GM23338 (cell line): Measurements from ENCODE around the gene NMBR. TPM values are rescaled to one million over a fixed set of nuclear protein-coding genes. Genes with fewer than 3 reads are reported as not detected.

Experiments
- ATAC-seq: fragments of 200-7000 bp; cut with Tn5 transposase; 3 replicates; pipeline ENCODE4 v1.9.1; 2020
- DNase-seq: peaks from one replicate; pipeline ENCODE4 v3.0.0-alpha.2; 2015; ENCODE audit warnings: low spot score
- H2AFZ ChIP-seq: fragments of 200-600 bp; sonication (generic); 2 replicates; pipeline ENCODE4 v1.8.0; 2016; ENCODE audit warnings: antibody characterized with exemption, mild to moderate bottlenecking, moderate library complexity
- H3F3A ChIP-seq: fragments of 200-600 bp; sonication (generic); replicated peaks from 2 replicates; pipeline ENCODE4 v1.8.0; 2017; ENCODE audit warnings: antibody characterized with exemption, mixed run types, low read depth
- H3K27ac ChIP-seq: fragments of 200-600 bp; sonication (generic); 2 replicates; pipeline ENCODE4 v1.6.1; 2016; ENCODE audit warnings: low read depth
- H3K27me3 ChIP-seq: fragments of 200-600 bp; sonication (generic); 2 replicates; pipeline ENCODE4 v1.8.0; 2016; ENCODE audit warnings: mild to moderate bottlenecking, mixed run types, moderate library complexity; ENCODE audit not compliant: insufficient read depth
- H3K36me3 ChIP-seq: fragments of 200-600 bp; sonication (generic); 2 replicates; pipeline ENCODE4 v1.8.0; 2016; ENCODE audit warnings: mild to moderate bottlenecking; ENCODE audit not compliant: insufficient read depth
- H3K4me1 ChIP-seq: fragments of 200-600 bp; sonication (generic); 2 replicates; pipeline ENCODE4 v1.8.0; 2016; ENCODE audit warnings: mild to moderate bottlenecking, moderate library complexity; ENCODE audit not compliant: insufficient read depth
- H3K4me2 ChIP-seq: fragments of 200-600 bp; sonication (generic); 2 replicates; pipeline ENCODE4 v1.7.1; 2017; ENCODE audit warnings: mixed run types
- H3K4me3 ChIP-seq: fragments of 200-600 bp; sonication (generic); 2 replicates; pipeline ENCODE4 v1.6.1; 2016; ENCODE audit warnings: mixed run types
- H3K79me2 ChIP-seq: fragments of 200-600 bp; sonication (generic); replicated peaks from 2 replicates; pipeline ENCODE4 v1.8.0; 2017; ENCODE audit warnings: mild to moderate bottlenecking; ENCODE audit not compliant: insufficient read depth
- H3K9me2 ChIP-seq: fragments of 200-600 bp; sonication (generic); 2 replicates; pipeline ENCODE4 v1.8.0; 2017; ENCODE audit not compliant: insufficient read depth
- H4K20me1 ChIP-seq: fragments of 200-600 bp; sonication (generic); replicated peaks from 2 replicates; pipeline ENCODE4 v1.8.0; 2017; ENCODE audit warnings: mild to moderate bottlenecking; ENCODE audit not compliant: insufficient read depth
- H3K27ac Mint-ChIP-seq: 2 replicates; pipeline ENCODE4 v1.8.0; 2020; ENCODE audit warnings: inconsistent platforms, mild to moderate bottlenecking, moderate library complexity, mixed read lengths
- H3K27me3 Mint-ChIP-seq: 3 replicates; pipeline ENCODE4 v1.8.0; 2022; ENCODE audit warnings: low read depth, mild to moderate bottlenecking, moderate library complexity, mixed read lengths, inconsistent platforms; ENCODE audit not compliant: insufficient read depth, poor library complexity
- H3K36me3 Mint-ChIP-seq: 3 replicates; pipeline ENCODE4 v1.8.0; 2021; ENCODE audit warnings: low read depth, mild to moderate bottlenecking, inconsistent platforms, moderate library complexity, mixed read lengths
- H3K4me1 Mint-ChIP-seq: 3 replicates; pipeline ENCODE4 v1.8.0; 2020; ENCODE audit warnings: mild to moderate bottlenecking, inconsistent platforms, mixed read lengths
- H3K4me3 Mint-ChIP-seq: 3 replicates; pipeline ENCODE4 v1.8.0; 2021; ENCODE audit warnings: moderate library complexity, mild to moderate bottlenecking, inconsistent platforms, mixed read lengths
- H3K9me3 Mint-ChIP-seq: 3 replicates; pipeline ENCODE4 v1.8.0; 2020; ENCODE audit warnings: moderate library complexity, mild to moderate bottlenecking, inconsistent platforms, mixed read lengths
- EZH2 ChIP-seq: fragments of 200-600 bp; sonication (generic); IDR thresholded peaks from one replicate; pipeline ENCODE4 v1.8.0; 2017; ENCODE audit warnings: antibody characterized with exemption, mild to moderate bottlenecking, low read depth; ENCODE audit not compliant: unreplicated experiment
- EZH2phosphoT487 ChIP-seq: fragments of 200-600 bp; sonication (generic); IDR thresholded peaks from one replicate; pipeline ENCODE4 v1.8.1; 2018; ENCODE audit warnings: antibody characterized with exemption; ENCODE audit not compliant: unreplicated experiment
- NANOG ChIP-seq: IDR thresholded peaks from 2 replicates; pipeline ENCODE4 v1.6.1; 2016; ENCODE audit warnings: antibody characterized with exemption, borderline replicate concordance
- STAT1 ChIP-seq: IDR thresholded peaks from one replicate; pipeline ENCODE4 v1.6.1; 2016; ENCODE audit warnings: antibody characterized with exemption; ENCODE audit not compliant: unreplicated experiment
- ZNF114 ChIP-seq: fragments of 250-450 bp; sonication (Bioruptor Pico); IDR thresholded peaks from 2 replicates; pipeline ENCODE4 v1.5.0; 2020; ENCODE audit warnings: mild to moderate bottlenecking, moderate library complexity
- ZNF331 ChIP-seq: fragments of 250-450 bp; sonication (Bioruptor Pico); IDR thresholded peaks from 2 replicates; pipeline ENCODE4 v1.5.0; 2020; ENCODE audit warnings: low read depth, mild to moderate bottlenecking, moderate library complexity
- polyA plus RNA-seq: library from polyadenylated mRNA; unstranded; fragments of >200 nt; fragmentation: Nextera tagmentation; extraction: Ambion mirVana; gene quantifications from 2 replicates; pipeline ENCODE4 v1.2.1, GENCODE V29; 2016
- total RNA-seq: library from RNA; depleted of rRNA; stranded (reverse); fragments of >200 nt; shearing (Covaris generic); gene quantifications from 2 replicates; pipeline ENCODE4 v1.2.3, GENCODE V29; 2014
- TF ChIP-seq, protein P1 (sequence below): fragments of 250-450 bp; sonication (Bioruptor Pico); IDR thresholded peaks from 2 replicates; pipeline ENCODE4 v1.5.0; 2020; ENCODE audit warnings: mild to moderate bottlenecking, moderate library complexity
- TF ChIP-seq, protein P2 (sequence below), 2 experiments: fragments of 200-600 bp in 1 of 2; sonication (generic) in 1 of 2; conservative IDR thresholded peaks; 2 replicates each; pipeline versions ENCODE4 v1.5.1 to v1.6.1; 2016 to 2017; ENCODE audit warnings: antibody characterized with exemption in 2 of 2, low read depth in 2 of 2, mild to moderate bottlenecking in 2 of 2, moderate library complexity in 1 of 2
- TF ChIP-seq, protein P3 (sequence below): IDR thresholded peaks from 2 replicates; pipeline ENCODE4 v1.6.1; 2016; ENCODE audit warnings: antibody characterized with exemption
- TF ChIP-seq, protein P4 (sequence below): IDR thresholded peaks from one replicate; pipeline ENCODE4 v1.6.1; 2018; ENCODE audit warnings: antibody characterized with exemption; ENCODE audit not compliant: unreplicated experiment

The NMBR gene
- total and polyA plus RNA-seq, 2 experiments from 2014 or later, result not detected

DNA sequence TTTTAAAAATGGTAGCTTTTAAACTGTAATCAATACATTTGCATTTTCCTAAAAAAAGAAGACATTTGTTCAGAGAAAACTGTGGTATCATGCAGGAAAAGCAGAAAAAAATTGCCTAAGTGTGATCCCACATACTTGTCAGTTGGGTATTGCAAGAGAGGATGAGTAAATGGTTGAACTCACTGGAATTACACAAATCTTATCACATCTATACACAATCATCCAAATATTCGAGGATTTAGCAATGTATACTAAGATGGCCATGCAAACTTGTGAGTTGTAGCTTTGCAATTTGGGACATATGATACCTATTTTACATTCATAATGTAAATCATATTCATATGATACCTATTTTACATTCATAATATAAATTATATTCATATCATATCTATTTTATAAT, 72.4 kb downstream of the NMBR start (continued):
- TF ChIP-seq, protein P1, sequence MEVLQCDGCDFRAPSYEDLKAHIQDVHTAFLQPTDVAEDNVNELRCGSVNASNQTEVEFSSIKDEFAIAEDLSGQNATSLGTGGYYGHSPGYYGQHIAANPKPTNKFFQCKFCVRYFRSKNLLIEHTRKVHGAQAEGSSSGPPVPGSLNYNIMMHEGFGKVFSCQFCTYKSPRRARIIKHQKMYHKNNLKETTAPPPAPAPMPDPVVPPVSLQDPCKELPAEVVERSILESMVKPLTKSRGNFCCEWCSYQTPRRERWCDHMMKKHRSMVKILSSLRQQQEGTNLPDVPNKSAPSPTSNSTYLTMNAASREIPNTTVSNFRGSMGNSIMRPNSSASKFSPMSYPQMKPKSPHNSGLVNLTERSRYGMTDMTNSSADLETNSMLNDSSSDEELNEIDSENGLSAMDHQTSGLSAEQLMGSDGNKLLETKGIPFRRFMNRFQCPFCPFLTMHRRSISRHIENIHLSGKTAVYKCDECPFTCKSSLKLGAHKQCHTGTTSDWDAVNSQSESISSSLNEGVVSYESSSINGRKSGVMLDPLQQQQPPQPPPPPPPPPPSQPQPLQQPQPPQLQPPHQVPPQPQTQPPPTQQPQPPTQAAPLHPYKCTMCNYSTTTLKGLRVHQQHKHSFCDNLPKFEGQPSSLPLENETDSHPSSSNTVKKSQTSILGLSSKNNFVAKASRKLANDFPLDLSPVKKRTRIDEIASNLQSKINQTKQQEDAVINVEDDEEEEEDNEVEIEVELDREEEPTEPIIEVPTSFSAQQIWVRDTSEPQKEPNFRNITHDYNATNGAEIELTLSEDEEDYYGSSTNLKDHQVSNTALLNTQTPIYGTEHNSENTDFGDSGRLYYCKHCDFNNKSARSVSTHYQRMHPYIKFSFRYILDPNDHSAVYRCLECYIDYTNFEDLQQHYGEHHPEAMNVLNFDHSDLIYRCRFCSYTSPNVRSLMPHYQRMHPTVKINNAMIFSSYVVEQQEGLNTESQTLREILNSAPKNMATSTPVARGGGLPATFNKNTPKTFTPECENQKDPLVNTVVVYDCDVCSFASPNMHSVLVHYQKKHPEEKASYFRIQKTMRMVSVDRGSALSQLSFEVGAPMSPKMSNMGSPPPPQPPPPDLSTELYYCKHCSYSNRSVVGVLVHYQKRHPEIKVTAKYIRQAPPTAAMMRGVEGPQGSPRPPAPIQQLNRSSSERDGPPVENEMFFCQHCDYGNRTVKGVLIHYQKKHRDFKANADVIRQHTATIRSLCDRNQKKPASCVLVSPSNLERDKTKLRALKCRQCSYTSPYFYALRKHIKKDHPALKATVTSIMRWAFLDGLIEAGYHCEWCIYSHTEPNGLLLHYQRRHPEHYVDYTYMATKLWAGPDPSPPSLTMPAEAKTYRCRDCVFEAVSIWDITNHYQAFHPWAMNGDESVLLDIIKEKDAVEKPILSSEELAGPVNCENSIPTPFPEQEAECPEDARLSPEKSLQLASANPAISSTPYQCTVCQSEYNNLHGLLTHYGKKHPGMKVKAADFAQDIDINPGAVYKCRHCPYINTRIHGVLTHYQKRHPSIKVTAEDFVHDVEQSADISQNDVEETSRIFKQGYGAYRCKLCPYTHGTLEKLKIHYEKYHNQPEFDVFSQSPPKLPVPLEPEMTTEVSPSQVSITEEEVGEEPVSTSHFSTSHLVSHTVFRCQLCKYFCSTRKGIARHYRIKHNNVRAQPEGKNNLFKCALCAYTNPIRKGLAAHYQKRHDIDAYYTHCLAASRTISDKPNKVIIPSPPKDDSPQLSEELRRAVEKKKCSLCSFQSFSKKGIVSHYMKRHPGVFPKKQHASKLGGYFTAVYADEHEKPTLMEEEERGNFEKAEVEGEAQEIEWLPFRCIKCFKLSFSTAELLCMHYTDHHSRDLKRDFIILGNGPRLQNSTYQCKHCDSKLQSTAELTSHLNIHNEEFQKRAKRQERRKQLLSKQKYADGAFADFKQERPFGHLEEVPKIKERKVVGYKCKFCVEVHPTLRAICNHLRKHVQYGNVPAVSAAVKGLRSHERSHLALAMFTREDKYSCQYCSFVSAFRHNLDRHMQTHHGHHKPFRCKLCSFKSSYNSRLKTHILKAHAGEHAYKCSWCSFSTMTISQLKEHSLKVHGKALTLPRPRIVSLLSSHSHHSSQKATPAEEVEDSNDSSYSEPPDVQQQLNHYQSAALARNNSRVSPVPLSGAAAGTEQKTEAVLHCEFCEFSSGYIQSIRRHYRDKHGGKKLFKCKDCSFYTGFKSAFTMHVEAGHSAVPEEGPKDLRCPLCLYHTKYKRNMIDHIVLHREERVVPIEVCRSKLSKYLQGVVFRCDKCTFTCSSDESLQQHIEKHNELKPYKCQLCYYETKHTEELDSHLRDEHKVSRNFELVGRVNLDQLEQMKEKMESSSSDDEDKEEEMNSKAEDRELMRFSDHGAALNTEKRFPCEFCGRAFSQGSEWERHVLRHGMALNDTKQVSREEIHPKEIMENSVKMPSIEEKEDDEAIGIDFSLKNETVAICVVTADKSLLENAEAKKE, result no peak
- TF ChIP-seq ZNF114 (CRISPR knock-in tag), result no peak
- TF ChIP-seq NANOG, result no peak
- TF ChIP-seq, protein P2, sequence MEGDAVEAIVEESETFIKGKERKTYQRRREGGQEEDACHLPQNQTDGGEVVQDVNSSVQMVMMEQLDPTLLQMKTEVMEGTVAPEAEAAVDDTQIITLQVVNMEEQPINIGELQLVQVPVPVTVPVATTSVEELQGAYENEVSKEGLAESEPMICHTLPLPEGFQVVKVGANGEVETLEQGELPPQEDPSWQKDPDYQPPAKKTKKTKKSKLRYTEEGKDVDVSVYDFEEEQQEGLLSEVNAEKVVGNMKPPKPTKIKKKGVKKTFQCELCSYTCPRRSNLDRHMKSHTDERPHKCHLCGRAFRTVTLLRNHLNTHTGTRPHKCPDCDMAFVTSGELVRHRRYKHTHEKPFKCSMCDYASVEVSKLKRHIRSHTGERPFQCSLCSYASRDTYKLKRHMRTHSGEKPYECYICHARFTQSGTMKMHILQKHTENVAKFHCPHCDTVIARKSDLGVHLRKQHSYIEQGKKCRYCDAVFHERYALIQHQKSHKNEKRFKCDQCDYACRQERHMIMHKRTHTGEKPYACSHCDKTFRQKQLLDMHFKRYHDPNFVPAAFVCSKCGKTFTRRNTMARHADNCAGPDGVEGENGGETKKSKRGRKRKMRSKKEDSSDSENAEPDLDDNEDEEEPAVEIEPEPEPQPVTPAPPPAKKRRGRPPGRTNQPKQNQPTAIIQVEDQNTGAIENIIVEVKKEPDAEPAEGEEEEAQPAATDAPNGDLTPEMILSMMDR (conservative IDR thresholded peaks at IDR 0.05; ENCODE audit: low read depth in 2 of 2), result no peak
- TF ChIP-seq, protein P3, sequence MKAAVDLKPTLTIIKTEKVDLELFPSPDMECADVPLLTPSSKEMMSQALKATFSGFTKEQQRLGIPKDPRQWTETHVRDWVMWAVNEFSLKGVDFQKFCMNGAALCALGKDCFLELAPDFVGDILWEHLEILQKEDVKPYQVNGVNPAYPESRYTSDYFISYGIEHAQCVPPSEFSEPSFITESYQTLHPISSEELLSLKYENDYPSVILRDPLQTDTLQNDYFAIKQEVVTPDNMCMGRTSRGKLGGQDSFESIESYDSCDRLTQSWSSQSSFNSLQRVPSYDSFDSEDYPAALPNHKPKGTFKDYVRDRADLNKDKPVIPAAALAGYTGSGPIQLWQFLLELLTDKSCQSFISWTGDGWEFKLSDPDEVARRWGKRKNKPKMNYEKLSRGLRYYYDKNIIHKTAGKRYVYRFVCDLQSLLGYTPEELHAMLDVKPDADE, result no peak
- no peak for TF ChIP-seq STAT1

DNA sequence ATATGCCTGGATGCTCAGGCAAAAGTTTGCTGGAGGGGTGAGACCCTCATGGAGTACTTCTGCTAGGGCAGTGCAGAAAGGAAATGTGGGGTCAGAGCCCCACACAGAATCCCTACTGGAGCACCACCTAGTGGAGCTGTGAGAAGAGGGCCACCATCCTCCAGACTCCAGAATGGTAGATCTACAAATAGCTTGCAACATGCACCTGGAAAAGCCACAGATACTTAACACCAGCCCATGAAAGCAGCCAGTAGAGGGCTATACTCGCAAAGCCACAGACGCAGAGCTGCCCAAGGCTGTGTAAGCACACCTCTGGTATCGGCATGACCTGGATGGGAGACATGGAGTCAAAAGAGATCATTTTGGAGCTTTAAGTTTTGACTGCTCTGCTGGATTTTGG, 74.9 kb downstream of the NMBR start:
- no peak overlapping the region for H3K4me3 ChIP-seq
- H2AFZ ChIP-seq, result peak overlapping the region; percentile 35; the same call in 1 of the 2 replicates
- no peak overlapping the region for H3K4me2 ChIP-seq
- peaks cover 8% of the 10 kb centered on the region; the same call in 1 of the 3 replicates for H3K9me3 Mint-ChIP-seq
- no peaks in the 10 kb centered on the region for H3F3A ChIP-seq
- no peaks in the 10 kb centered on the region for H3K79me2 ChIP-seq
- no peaks in the 10 kb centered on the region for H4K20me1 ChIP-seq
- H3K36me3 Mint-ChIP-seq, result no peaks in the 10 kb centered on the region; the same call in 2 of the 3 replicates
- no peaks in the 10 kb centered on the region; the same call in 1 of the 2 replicates for H3K36me3 ChIP-seq
- H3K4me1 Mint-ChIP-seq, result peaks cover 5% of the 10 kb centered on the region; the same call in 2 of the 3 replicates
- H3K9me2 ChIP-seq, result 0 out of 2 replicates have a peak, but pooled peaks cover 4% of the 10 kb centered on the region
- ATAC-seq (peak; percentile 87), DNase-seq (peak; percentile 73)
- H3K27me3 ChIP-seq, result no peaks in the 10 kb centered on the region
- H3K27ac ChIP-seq, result no peak overlapping the region
- peaks cover 7% of the 10 kb centered on the region; the same call in 1 of the 2 replicates for H3K4me1 ChIP-seq
- H3K4me3 Mint-ChIP-seq, result no peak overlapping the region
- H3K27me3 Mint-ChIP-seq, result peaks cover 2% of the 10 kb centered on the region
- H3K27ac Mint-ChIP-seq, result no peak overlapping the region
- no peak for TF ChIP-seq EZH2phosphoT487
- TF ChIP-seq ZNF114 (CRISPR knock-in tag), result no peak
- TF ChIP-seq EZH2, result no peak
- no peak for TF ChIP-seq ZNF331
- TF ChIP-seq, protein P4, sequence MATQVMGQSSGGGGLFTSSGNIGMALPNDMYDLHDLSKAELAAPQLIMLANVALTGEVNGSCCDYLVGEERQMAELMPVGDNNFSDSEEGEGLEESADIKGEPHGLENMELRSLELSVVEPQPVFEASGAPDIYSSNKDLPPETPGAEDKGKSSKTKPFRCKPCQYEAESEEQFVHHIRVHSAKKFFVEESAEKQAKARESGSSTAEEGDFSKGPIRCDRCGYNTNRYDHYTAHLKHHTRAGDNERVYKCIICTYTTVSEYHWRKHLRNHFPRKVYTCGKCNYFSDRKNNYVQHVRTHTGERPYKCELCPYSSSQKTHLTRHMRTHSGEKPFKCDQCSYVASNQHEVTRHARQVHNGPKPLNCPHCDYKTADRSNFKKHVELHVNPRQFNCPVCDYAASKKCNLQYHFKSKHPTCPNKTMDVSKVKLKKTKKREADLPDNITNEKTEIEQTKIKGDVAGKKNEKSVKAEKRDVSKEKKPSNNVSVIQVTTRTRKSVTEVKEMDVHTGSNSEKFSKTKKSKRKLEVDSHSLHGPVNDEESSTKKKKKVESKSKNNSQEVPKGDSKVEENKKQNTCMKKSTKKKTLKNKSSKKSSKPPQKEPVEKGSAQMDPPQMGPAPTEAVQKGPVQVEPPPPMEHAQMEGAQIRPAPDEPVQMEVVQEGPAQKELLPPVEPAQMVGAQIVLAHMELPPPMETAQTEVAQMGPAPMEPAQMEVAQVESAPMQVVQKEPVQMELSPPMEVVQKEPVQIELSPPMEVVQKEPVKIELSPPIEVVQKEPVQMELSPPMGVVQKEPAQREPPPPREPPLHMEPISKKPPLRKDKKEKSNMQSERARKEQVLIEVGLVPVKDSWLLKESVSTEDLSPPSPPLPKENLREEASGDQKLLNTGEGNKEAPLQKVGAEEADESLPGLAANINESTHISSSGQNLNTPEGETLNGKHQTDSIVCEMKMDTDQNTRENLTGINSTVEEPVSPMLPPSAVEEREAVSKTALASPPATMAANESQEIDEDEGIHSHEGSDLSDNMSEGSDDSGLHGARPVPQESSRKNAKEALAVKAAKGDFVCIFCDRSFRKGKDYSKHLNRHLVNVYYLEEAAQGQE, result no peak
